ENCODE measurements around the gene PDGFD.

The PDGFD gene

GRCh38 chr11:103871923-103872551 is 291.9 kb downstream of the PDGFD start:
- no peak for DNase-seq

- no peak for DNase-seq
Measured at GRCh38 chr11:103870821-103871309, 293.1 kb downstream of the PDGFD start.

- no peak for DNase-seq
Measured at GRCh38 chr11:103867481-103867880, 296.5 kb downstream of the PDGFD start.

- no peak for DNase-seq
Measured at GRCh38 chr11:103863497-103863896, 300.4 kb downstream of the PDGFD start.

- no peak for DNase-seq
Measured at GRCh38 chr11:103862802-103863174, 301.2 kb downstream of the PDGFD start.

GRCh38 chr11:103862094-103862801 is 301.7 kb downstream of the PDGFD start:
- no peak for DNase-seq
